HepG2 (cell line): Measurements from ENCODE around the gene SEC14L2. TPM values are rescaled to one million over a fixed set of nuclear protein-coding genes. Genes with fewer than 3 reads are reported as not detected.

Source experiments
- ARID3A ChIP-seq: IDR thresholded peaks from 2 replicates; pipeline ENCODE4 v1.6.1; 2012; ENCODE audit warnings: low read depth, low read length, improper control_type of control experiment
- ARID4A ChIP-seq: sonication (generic); formaldehyde crosslinking; IDR thresholded peaks from 2 replicates; pipeline ENCODE4 v1.5.0; 2020; ENCODE audit warnings: mild to moderate bottlenecking, missing genetic modification reagents, borderline replicate concordance
- CAMTA2 ChIP-seq: sonication (generic); formaldehyde crosslinking; IDR thresholded peaks from 2 replicates; pipeline ENCODE4 v1.4.0; 2020; ENCODE audit warnings: mild to moderate bottlenecking, missing genetic modification reagents, borderline replicate concordance
- DMAP1 ChIP-seq: IDR thresholded peaks from 2 replicates; pipeline ENCODE4 v1.6.1; 2016
- GABPA ChIP-seq, 2 experiments: IDR thresholded peaks; 2 replicates each; pipeline ENCODE4 v1.6.1; 2011 to 2016; ENCODE audit warnings: low read depth in 2 of 2, low read length in 1 of 2, missing biosample characterization in 1 of 2, missing genetic modification characterization in 1 of 2
- GTF2F1 ChIP-seq: fragments of 150-350 bp; IDR thresholded peaks from 2 replicates; pipeline ENCODE4 v1.6.1; 2014; ENCODE audit warnings: low read length
- KDM5A ChIP-seq: fragments of 200-600 bp; sonication (generic); IDR thresholded peaks from 2 replicates; pipeline ENCODE4 v1.7.0; 2018; ENCODE audit warnings: antibody characterized with exemption, mild to moderate bottlenecking, low read length, borderline replicate concordance
- PRPF4 ChIP-seq: fragments of 200-400 bp; formaldehyde crosslinking; IDR thresholded peaks from 2 replicates; pipeline ENCODE4 v1.6.1; 2016; ENCODE audit warnings: low read length, low read depth; ENCODE audit not compliant: poor library complexity, severe bottlenecking
- PTBP1 ChIP-seq: fragments of 200-400 bp; formaldehyde crosslinking; IDR thresholded peaks from 2 replicates; pipeline ENCODE4 v1.6.1; 2018; ENCODE audit warnings: low read length, low read depth; ENCODE audit not compliant: poor library complexity, severe bottlenecking
- TAF1 ChIP-seq: sonication (generic); formaldehyde crosslinking; IDR thresholded peaks from 2 replicates; pipeline ENCODE4 v1.4.0; 2020; ENCODE audit warnings: missing genetic modification reagents
- TRAFD1 ChIP-seq: sonication (generic); formaldehyde crosslinking; IDR thresholded peaks from 2 replicates; pipeline ENCODE4 v1.5.1; 2020; ENCODE audit warnings: missing genetic modification reagents, mild to moderate bottlenecking, borderline replicate concordance
- ZC3H4 ChIP-seq: sonication (generic); formaldehyde crosslinking; IDR thresholded peaks from 2 replicates; pipeline ENCODE4 v1.4.0; 2020; ENCODE audit warnings: missing genetic modification reagents, borderline replicate concordance
- ZFP82 ChIP-seq: sonication (generic); formaldehyde crosslinking; IDR thresholded peaks from 2 replicates; pipeline ENCODE4 v1.5.1; 2020; ENCODE audit warnings: mild to moderate bottlenecking, missing genetic modification reagents, borderline replicate concordance
- ZFY ChIP-seq: sonication (generic); formaldehyde crosslinking; IDR thresholded peaks from 2 replicates; pipeline ENCODE4 v1.4.0; 2020; ENCODE audit warnings: missing genetic modification reagents
- ZNF101 ChIP-seq: sonication (generic); formaldehyde crosslinking; IDR thresholded peaks from 2 replicates; pipeline ENCODE4 v1.4.0; 2020; ENCODE audit warnings: mild to moderate bottlenecking, low read depth, missing genetic modification reagents, borderline replicate concordance
- ZNF232 ChIP-seq: sonication (generic); formaldehyde crosslinking; IDR thresholded peaks from 2 replicates; pipeline ENCODE4 v1.4.0; 2020; ENCODE audit warnings: missing genetic modification reagents, borderline replicate concordance
- ZNF562 ChIP-seq: sonication (generic); formaldehyde crosslinking; IDR thresholded peaks from 2 replicates; pipeline ENCODE4 v1.8.0; 2022; ENCODE audit warnings: missing genetic modification reagents, borderline replicate concordance
- ZNF639 ChIP-seq: conservative IDR thresholded peaks from 2 replicates; pipeline ENCODE4 v1.6.1; 2018; ENCODE audit warnings: missing genetic modification reagents
- ZNF703 ChIP-seq: sonication (generic); formaldehyde crosslinking; IDR thresholded peaks from 2 replicates; pipeline ENCODE4 v1.5.1; 2020; ENCODE audit warnings: missing genetic modification reagents, mild to moderate bottlenecking, moderate library complexity, borderline replicate concordance
- ZNF747 ChIP-seq: sonication (generic); formaldehyde crosslinking; IDR thresholded peaks from 2 replicates; pipeline ENCODE4 v1.8.1; 2023; ENCODE audit warnings: missing genetic modification reagents, mild to moderate bottlenecking, borderline replicate concordance
- polyA plus RNA-seq, 8 experiments: library from polyadenylated mRNA; depleted of rRNA in 3 of 8; stranded (reverse) in 7 of 8; unstranded in 1 of 8; fragments of >200 nt; fragmentation: Illumina TruSeq in 4 of 8; extraction: Trizol in 4 of 8; gene quantifications; 2 replicates each; pipeline versions ENCODE4 v1.2.1 to v1.2.3, GENCODE V29; 2011 to 2016; ENCODE audit warnings: low read depth in 4 of 8, missing spikeins in 1 of 8, mixed read lengths in 1 of 8; ENCODE audit not compliant: insufficient read depth in 1 of 8
- total RNA-seq, 5 experiments: library from RNA; depleted of rRNA; stranded (reverse); fragments of >200 nt; fragmentation: Illumina TruSeq; extraction: Trizol; gene quantifications; 2 replicates each; pipeline ENCODE4 v1.2.3, GENCODE V29; 2016; ENCODE audit warnings: low read depth in 1 of 5

The SEC14L2 gene
- total and polyA plus RNA-seq, 2 of the 13 experiments (the other 11 are each of a cell fraction or from before 2014, with no cell fraction given) = 4.1 to 5.1 TPM

GRCh38 chr22:30423301-30423958, 26.6 kb downstream of the SEC14L2 start (continued):
- TF ChIP-seq ARID4A (peak; percentile 68), ZC3H4 (CRISPR knock-in tag) (peak; percentile 58; the same call in 1 of the 2 replicates), ZNF703 (CRISPR knock-in tag) (no peak), ZNF562 (CRISPR knock-in tag) (no peak), ZNF101 (CRISPR knock-in tag) (no peak), TRAFD1 (CRISPR knock-in tag) (peak; percentile 88; the same call in 1 of the 2 replicates), TAF1 (CRISPR knock-in tag) (peak; percentile 88), ZNF747 (peak; percentile 89), DMAP1 (peak; percentile 90), GABPA (IDR thresholded peaks at IDR 0.05; ENCODE audit: low read depth, low read length) (no peak), GABPA (CRISPR knock-in tag; IDR thresholded peaks at IDR 0.05; ENCODE audit: low read depth) (peak; percentile 70), GTF2F1 (no peak), PTBP1 (no peak), PRPF4 (no peak), ARID3A (0 out of 2 replicates have a peak, but pooled peaks have one; percentile 5), ZFY (CRISPR knock-in tag) (peak; percentile 96), CAMTA2 (no peak), ZNF639 (0 out of 2 replicates have a peak, but pooled peaks have one; percentile 62), ZNF232 (peak; percentile 91; the same call in 1 of the 2 replicates), ZFP82 (CRISPR knock-in tag) (peak; percentile 78; the same call in 1 of the 2 replicates), KDM5A (peak; percentile 58; the same call in 1 of the 2 replicates)
